HuH-7 (cell line): Measurements from ENCODE around the gene HPRT1.
"Not testable (repeated sequence)": the region's sequence is repeated elsewhere in the genome, so short reads cannot be mapped to it uniquely, and the experiment has no call there.

Experiments
- DNase-seq: peaks from one replicate; pipeline ENCODE4 v3.0.0; 2011; ENCODE audit warnings: low spot score

HPRT1 gene, protein sequence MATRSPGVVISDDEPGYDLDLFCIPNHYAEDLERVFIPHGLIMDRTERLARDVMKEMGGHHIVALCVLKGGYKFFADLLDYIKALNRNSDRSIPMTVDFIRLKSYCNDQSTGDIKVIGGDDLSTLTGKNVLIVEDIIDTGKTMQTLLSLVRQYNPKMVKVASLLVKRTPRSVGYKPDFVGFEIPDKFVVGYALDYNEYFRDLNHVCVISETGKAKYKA

DNA sequence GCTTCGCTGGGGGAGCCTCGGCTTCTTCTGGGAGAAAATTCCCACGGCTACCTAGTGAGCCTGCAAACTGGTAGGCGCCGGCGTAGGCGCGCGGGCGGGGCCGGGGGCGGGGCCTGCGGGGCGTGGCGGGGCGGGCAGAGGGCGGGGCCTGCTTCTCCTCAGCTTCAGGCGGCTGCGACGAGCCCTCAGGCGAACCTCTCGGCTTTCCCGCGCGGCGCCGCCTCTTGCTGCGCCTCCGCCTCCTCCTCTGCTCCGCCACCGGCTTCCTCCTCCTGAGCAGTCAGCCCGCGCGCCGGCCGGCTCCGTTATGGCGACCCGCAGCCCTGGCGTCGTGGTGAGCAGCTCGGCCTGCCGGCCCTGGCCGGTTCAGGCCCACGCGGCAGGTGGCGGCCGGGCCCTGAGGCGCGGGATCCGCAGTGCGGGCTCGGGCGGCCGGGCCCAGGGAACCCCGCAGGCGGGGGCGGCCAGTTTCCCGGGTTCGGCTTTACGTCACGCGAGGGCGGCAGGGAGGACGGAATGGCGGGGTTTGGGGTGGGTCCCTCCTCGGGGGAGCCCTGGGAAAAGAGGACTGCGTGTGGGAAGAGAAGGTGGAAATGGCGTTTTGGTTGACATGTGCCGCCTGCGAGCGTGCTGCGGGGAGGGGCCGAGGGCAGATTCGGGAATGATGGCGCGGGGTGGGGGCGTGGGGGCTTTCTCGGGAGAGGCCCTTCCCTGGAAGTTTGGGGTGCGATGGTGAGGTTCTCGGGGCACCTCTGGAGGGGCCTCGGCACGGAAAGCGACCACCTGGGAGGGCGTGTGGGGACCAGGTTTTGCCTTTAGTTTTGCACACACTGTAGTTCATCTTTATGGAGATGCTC, at the start of gene HPRT1:
TSS of gene HPRT1 (plus strand) at position 161 of the 857 bp plus-strand sequence. CDS start at position 308, 147 bp downstream.
- DNase-seq: peak; percentile 56

DNA sequence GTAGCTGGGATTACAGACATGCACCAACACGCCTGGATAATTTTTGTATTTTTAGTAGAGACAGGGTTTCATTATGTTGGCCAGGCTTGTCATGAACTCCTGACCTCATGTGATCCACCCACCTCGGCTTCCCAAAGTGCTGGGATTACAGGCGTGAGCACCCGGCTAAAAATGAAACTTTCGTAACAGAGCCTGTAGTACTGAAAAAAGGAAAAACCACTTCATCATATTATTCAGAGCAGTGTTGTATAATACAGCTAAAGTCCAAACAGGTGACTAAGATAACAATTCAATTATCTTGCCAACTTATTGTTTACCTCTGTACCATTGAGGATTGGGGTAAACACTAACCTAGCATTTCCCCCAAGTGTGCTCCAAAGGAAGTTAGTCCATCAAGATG, 43.9 kb upstream of the HPRT1 start:
- no peak for DNase-seq

DNA sequence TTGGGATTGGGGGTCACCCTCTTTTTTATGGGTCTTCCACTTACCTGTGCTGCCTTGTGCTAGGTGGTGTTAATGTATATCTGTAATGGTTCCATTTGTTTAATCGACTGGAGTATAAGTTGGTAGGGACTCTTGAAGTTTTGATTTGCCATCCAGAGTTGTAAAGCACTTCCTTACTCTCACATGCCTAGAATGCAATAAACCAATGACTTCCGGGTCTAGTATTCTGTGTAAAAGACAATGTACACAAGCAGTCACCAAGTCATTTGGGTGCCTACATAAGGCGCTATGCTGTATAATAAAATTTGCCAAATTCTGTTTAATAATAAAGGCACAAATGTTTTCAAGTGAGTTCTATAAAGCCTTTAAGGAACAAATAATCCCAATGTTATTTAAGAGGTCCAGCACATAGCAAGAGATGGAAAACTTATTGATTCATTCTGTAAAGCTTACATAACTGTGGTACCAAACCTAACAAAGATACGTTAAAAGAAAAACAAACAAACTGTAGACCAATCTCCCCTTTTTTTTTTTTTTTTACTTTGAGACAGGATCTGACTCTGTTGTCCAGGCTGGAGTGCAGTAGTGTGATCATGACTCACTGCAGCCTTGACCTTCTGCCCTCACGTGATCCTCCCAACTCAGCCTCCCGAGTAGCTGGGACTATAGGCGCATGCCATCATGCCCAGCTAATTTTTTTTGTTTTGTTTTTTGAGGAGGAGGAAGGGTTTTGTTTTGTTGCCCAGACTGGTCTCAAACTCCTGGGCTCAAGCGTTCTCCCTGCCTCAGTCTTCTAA, 41.5 kb upstream of the HPRT1 start:
- DNase-seq: no peak

DNA sequence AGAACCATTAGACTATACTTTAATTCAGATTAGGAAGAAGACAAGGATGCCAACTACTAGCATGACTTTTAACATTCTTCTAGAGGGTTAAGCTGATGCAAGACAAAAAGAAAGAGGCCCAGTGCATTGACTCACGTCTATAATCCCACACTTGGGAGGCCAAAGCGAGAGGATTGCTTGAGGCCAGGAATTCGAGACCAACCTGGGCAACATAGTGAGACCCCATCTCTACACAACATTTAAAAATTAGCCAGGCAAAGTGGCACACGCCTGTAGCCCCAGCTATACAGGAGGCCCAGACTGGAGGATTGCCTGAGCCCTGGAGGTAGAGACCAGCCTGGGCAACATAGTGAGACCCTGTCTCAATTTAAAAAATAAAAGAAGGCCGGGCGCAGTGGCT, 40.2 kb upstream of the HPRT1 start:
- DNase-seq: no peak

DNA sequence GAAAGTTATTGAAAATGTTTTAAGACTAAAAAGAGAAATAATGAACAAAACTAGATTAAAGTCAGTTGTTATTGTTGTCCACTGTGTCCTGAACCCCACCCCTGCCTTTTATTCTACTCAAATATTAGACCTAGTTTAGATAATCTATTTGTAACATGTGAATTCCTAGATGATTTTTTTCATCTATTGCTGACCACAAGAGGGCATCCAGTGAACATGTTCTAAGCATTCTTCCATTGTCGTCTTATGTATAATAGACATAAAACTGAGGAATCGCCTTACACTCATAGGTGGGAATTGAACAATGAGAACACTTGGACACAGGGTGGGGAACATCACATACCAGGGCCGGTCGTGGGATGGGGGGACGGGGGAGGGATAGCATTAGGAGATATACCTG, 36.4 kb upstream of the HPRT1 start:
- DNase-seq: no peak

DNA sequence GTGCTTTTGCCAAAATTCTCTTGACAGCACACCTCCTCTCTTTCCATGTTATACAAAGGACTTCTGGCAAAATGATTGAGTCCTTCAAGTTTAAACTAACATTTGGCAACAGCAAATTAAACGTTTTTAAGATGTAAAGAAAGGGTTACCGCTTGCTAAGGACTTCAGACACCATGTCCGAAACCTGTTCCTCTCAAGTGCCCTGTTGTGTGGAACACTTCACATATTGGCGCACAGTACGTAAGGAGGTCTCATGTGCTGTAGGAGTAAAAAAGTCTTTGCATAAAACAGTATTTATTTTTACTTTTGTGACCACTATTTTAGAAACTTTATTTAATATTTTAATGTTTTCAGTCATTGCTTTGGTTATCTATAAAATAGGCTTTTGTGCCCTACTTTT, 33.7 kb upstream of the HPRT1 start:
- DNase-seq: no peak

DNA sequence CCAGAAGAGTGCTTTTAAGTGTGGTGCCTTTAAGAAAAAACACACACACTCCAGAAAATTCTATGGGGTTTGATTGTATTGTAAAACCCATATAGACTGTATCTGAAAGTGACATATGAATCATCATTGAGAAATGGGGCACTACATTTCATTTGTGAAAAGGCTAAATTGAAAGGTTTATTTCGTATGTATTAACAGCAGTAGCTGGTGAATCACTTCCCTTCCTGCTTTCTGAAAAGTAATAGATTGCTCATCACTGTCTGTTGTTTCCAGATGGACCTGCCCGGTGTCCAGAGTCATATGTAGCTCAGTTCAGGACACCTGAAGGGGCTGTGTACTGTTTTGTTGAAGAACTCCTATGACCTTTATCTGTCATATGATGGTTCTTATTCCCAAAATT, 28.1 kb upstream of the HPRT1 start:
- DNase-seq: no peak

DNA sequence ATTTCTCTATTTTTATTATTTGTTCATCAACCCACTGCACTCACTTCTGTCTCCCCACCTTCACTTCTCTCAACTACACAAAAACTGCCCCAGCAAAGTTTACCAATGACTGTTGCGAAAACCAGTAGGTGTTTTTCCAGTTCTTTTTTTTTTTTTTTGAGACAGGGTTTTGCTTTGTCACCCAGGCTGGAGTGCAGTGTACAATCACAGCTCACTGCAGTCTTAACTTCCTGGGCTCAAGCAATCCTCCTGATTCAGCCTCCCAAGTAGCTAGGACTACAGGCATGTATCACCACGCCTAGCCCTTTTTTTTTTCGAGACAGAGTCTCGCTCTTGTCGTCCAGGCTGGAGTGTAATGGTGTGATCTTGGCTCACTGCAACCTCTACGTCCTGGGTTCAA, 24.1 kb upstream of the HPRT1 start:
- DNase-seq: no peak

DNA sequence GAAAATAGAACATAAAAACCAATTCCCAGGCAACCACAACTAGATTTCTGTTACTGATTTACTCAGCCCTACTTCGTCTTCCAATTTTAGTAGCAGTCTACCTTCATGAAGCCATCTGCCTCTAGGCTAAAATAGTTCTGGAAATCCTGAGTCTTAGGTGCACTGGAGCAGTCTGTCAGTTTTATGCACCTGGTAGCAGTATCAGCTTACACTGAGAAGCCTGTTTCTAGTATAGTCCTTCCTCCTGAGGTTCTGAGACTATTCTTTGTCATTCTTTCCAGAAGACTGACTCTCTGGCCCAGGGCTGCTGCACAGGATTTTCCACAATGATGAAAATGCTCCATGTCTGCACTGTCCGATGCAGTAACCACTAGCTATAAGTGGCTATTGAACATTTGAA, 16.9 kb upstream of the HPRT1 start:
- DNase-seq: no peak

DNA sequence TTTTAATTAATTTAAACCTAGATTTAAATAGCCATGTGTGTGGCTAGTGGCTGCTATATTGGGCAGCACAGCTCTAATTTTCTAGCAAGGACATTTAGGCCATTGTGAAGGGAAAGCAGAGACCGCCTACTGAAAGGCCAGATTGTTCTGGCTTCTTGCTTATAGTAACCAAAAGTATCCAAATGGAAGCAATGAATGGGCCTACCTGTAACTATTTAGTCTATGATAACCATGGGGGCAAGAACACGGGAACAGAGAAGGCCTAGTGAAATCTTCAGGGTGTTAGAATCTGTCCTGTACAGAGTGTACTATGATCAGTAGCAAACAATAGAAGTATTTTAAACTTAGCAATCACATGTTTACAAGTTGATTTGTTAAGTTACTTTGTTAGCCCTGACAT, 16.5 kb upstream of the HPRT1 start:
- DNase-seq: no peak

DNA sequence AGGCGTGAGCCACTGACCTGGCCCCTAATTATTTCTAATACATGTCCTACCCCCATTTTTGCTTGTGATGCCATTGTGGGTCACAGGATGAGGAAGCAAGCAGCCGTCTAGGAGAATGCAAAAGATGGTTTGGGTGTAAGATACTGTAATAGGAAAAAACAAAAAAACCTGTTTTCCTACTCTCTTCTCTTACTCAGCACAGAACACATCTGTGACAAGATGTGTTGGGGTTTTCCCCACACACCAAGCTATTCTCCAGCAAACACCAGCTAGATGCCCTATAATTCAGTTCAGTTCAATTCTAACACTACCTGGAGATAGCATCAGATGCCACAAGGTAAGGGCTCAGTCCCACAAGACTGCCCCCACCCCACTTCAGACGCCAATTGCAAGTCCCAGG, 15.3 kb upstream of the HPRT1 start:
- no peak for DNase-seq

DNA sequence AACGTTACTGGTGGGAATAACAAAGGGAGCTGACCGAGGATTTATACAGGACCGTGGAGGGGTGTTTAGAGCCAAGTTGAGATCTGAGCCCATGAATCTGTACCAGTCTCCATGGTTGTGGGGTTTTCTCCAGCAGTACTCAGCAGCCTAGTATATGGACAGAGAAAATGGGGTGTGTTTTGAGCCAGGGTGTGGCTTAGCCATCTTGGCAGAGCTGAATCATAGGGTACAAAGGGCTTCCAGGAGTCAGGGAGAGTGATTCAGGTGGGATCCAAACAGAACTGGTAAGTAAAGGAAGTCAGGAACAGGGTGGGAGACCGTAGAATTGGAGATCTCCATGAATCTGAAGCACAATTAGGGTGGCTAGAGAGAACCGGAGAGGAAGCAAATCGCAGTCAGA, 7.4 kb upstream of the HPRT1 start:
- no peak for DNase-seq

DNA sequence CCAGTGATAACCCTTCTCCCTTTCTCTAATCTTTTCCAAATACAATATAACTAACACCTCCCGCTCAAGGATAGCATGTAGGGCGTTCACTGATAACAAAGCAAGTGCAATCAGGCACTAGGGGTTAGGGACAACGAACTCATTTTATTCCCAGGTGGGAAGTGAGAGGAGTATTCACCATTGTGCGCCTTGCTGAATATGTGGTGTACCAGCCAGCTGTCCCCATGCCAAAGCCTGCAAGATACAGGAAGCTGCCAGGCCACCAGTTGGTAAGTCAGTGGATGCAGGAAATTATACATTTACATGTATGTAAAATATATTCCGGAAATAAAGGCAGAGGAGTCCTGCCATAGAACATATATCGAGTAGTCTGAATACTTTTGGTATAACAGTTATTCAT, 6.3 kb upstream of the HPRT1 start:
- no peak for DNase-seq

DNA sequence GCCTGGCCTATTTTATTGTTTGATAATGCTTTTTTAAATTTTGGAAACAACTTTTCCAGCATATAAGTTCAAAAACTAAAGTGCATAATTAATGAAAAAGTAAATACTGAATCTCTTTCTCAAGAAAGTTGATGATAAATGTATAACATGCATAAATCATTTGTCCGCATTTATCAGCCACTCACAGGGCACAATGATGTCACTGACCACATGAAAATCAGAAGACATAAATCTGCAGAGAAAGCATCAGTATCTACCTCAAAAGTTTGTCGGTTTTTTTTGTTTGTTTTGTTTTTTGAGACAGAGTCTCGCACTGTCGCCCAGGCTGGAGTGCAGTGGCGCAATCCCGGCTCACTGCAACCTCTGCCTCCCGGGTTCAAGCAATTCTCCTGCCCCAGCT, 5.5 kb upstream of the HPRT1 start:
- DNase-seq: no peak

DNA sequence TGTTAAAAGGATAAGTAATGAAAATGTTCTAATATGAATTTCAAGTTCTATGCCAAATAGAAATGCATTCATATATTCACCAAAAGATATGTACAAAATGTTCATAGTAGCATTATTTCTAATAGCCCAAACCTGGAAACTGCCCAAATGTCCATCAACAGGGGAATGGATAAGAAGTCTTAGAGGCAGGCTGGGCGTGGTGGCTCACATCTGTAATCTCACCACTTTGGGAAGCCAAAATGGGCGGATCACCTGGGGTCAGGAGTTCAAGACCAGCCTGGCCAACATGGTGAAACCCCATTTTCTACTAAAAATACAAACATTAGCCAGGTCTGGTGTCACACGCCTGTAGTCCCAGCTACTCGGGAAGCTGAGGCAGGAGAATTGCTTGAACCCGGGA, 2.3 kb upstream of the HPRT1 start:
- DNase-seq: no peak

DNA sequence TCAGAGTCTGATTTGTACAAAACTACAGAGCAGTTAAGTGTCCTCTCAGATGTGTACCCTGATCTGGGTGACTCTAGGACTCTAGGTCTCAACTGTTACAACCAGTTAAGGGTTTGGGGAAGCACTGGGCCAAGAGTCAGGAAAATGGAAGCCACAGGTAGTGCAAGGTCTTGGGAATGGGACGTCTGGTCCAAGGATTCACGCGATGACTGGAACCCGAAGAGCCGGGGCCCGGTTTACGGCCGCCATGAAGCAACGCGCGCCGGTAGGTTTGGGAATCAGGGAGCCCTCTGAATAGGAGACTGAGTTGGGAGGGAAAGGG, 321 bp upstream of the HPRT1 start:
- DNase-seq: no peak

DNA sequence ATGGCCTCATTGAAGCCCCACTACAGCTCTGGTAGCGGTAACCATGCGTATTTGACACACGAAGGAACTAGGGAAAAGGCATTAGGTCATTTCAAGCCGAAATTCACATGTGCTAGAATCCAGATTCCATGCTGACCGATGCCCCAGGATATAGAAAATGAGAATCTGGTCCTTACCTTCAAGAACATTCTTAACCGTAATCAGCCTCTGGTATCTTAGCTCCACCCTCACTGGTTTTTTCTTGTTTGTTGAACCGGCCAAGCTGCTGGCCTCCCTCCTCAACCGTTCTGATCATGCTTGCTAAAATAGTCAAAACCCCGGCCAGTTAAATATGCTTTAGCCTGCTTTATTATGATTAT, 876 bp downstream of the HPRT1 start:
- DNase-seq: no peak

DNA sequence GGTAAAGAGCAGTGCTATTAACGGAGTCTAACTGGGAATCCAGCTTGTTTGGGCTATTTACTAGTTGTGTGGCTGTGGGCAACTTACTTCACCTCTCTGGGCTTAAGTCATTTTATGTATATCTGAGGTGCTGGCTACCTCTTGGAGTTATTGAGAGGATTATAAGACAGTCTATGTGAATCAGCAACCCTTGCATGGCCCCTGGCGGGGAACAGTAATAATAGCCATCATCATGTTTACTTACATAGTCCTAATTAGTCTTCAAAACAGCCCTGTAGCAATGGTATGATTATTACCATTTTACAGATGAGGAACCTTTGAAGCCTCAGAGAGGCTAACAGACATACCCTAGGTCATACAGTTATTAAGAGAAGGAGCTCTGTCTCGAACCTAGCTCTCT, 1.5 kb downstream of the HPRT1 start:
- DNase-seq: no peak

DNA sequence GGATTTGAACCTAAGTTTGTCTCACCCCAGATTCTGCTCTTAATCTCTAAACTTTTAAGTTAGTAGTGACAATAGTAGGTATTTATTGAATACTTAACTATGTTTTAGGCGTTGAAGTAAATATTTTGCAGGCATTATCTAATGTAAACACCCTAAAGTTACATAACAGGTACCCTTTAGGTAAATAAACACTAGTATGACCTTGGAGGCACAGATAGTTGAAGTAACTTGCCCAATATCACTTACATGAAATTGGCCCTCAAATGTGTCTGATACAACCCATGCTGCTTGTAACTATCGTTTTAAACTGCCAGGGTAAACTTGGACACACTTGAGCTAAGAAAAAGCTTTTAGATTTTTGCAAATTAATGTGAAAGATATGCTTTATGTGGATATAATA, 3.0 kb downstream of the HPRT1 start:
- DNase-seq: peak; percentile 15

DNA sequence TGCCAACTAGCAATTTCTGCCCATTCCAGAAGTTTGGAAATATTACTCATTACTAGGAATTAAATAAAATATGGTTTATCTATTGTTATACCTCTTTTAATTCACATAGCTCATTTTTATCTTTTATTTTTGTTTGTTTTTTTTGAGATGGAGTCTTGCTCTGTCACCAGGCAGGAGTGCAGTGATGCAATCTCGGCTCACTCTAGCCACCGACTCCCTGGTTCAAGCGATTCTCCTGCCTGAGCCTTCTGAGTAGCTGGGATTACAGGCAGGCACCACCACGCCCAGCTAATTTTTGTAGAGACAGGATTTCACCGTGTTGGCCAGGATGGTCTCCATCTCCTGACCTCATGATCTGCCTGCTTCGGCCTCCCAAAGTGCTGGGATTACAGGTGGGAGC, 4.5 kb downstream of the HPRT1 start:
- DNase-seq: not testable (repeated sequence)

DNA sequence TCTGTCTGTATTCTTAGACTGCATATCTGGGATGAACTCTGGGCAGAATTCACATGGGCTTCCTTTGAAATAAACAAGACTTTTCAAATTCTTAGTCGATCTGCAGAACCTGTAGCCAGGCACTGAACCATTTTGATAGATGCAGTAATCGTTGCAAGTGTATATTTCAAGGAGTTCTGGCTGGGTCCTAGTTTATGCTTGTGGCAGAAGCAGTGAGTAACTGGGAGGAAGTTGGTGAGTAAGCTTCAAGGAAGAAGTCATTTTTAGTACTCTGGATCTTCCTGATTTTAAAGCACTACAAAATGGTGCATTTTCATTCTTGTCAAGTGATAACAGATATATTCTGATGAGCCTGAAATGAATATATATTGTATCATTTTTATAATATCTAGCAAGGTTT, 9.5 kb downstream of the HPRT1 start:
- no peak for DNase-seq

DNA sequence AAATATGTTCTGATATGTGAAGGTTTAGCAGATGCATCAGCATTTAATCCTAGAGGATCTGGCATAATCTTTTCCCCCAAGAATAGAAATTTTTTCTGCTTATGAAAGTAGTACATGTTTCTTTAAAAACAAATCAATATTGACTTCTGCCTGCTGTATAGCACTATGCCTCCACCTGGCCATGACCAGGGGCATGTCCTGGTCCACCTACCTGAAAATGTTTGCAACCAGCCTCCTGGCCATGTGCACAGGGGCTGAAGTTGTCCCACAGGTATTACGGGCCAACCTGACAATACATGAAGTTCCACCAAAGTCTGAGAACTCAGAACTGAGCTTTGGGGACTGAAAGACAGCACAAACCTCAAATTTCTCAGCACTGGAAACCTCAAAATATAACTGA, 10.0 kb downstream of the HPRT1 start:
- DNase-seq: no peak

DNA sequence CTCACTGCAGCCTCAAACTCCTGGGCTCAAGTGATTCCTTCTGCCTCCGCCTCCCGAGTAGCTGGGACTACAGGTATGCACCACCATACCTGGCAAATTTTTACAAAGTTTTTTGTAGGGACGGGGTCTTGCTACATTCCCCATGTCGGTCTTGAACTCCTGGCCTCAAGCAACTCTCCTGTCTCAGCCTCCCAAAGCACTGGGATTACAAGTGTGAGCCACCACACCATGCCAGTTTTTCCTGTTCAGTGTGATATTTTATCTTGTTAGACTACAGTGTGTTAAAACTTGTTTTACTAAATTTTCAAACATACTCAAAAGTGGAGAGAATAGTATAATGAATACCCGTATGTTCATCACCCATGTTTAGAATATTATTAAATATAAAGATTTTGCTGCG, 12.1 kb downstream of the HPRT1 start:
- no peak for DNase-seq
